Fibroblast of villous mesenchyme (primary cell): ENCODE results near the gene ASB3. TPM values are rescaled to one million over a fixed set of nuclear protein-coding genes. Genes with fewer than 3 reads are reported as not detected.
"Not testable (repeated sequence)": the region's sequence is repeated elsewhere in the genome, so short reads cannot be mapped to it uniquely, and the experiment has no call there.

Experiments
- DNase-seq: peaks from one replicate; pipeline ENCODE4 v3.0.0-alpha.2; 2010; ENCODE audit warnings: low read depth
- H3K4me3 ChIP-seq: 2 replicates; pipeline ENCODE4 v1.5.1; 2011; ENCODE audit warnings: low read depth, mild to moderate bottlenecking, low read length
- CTCF ChIP-seq: IDR thresholded peaks from 2 replicates; pipeline ENCODE4 v1.5.1; 2012; ENCODE audit warnings: low read depth, mild to moderate bottlenecking, low read length; ENCODE audit not compliant: insufficient read depth
- total RNA-seq: library from RNA; depleted of rRNA; stranded (reverse); fragments of >200 nt; gene quantifications from 2 replicates; pipeline ENCODE4 v1.2.3, GENCODE V29; 2012

The ASB3 gene
- total RNA-seq, 1 donor = 34.1 TPM

- DNase-seq = no peak
- TF ChIP-seq CTCF = no peak
Measured at GRCh38 chr2:53668624-53669026, 118.1 kb downstream of the ASB3 start.

GRCh38 chr2:53667130-53667529 is 119.6 kb downstream of the ASB3 start:
- not testable (repeated sequence) for DNase-seq, H3K4me3 ChIP-seq

More at GRCh38 chr2:53668624-53669026, 118.1 kb downstream of the ASB3 start:
- H3K4me3 ChIP-seq = no peak overlapping the region

GRCh38 chr2:53660886-53661285 is 125.9 kb downstream of the ASB3 start:
- TF ChIP-seq CTCF = no peak
- no peak for DNase-seq
- H3K4me3 ChIP-seq = no peak overlapping the region

- DNase-seq = not testable (repeated sequence)
Measured at GRCh38 chr2:53658474-53658873, 128.3 kb downstream of the ASB3 start.

GRCh38 chr2:53655256-53655655 is 131.5 kb downstream of the ASB3 start:
- TF ChIP-seq CTCF = no peak
- no peak overlapping the region for H3K4me3 ChIP-seq
- no peak for DNase-seq

More at GRCh38 chr2:53658474-53658873, 128.3 kb downstream of the ASB3 start:
- H3K4me3 ChIP-seq = not testable (repeated sequence)

GRCh38 chr2:53654396-53654795 is 132.4 kb downstream of the ASB3 start:
- H3K4me3 ChIP-seq = no peak overlapping the region
- TF ChIP-seq CTCF = no peak
- peak; percentile 18 for DNase-seq

GRCh38 chr2:53652131-53652530 is 134.6 kb downstream of the ASB3 start:
- DNase-seq = no peak
- no peak for TF ChIP-seq CTCF
- H3K4me3 ChIP-seq = no peak overlapping the region

- DNase-seq = no peak
- no peak overlapping the region for H3K4me3 ChIP-seq
- TF ChIP-seq CTCF = no peak
Measured at GRCh38 chr2:53646788-53647187, 140.0 kb downstream of the ASB3 start.
